Immature natural killer cell (primary cell): ENCODE data around the gene LRRC45. TPM values are rescaled to one million over a fixed set of nuclear protein-coding genes. Genes with fewer than 3 reads are reported as not detected.

Experiments
- DNase-seq, 3 donors: peaks; one replicate each; pipeline ENCODE4 v3.0.0; 2022; ENCODE audit warnings: mixed read lengths in 1 of 3
- H3K27ac Mint-ChIP-seq, 6 donors: one replicate each; pipeline ENCODE4 v1.8.0; 2020; ENCODE audit warnings: mixed read lengths in 6 of 6, mild to moderate bottlenecking in 5 of 6, inconsistent platforms in 4 of 6, moderate library complexity in 3 of 6
- H3K27me3 Mint-ChIP-seq, 3 donors: one replicate each; pipeline ENCODE4 v1.8.0; 2020 to 2021; ENCODE audit warnings: low read depth in 3 of 3, mild to moderate bottlenecking in 3 of 3, mixed read lengths in 3 of 3, moderate library complexity in 3 of 3, inconsistent platforms in 1 of 3
- H3K36me3 Mint-ChIP-seq, 3 donors: one replicate each; pipeline ENCODE4 v1.8.0; 2020; ENCODE audit warnings: mixed read lengths in 3 of 3, inconsistent platforms in 2 of 3, mild to moderate bottlenecking in 2 of 3
- H3K4me1 Mint-ChIP-seq, 2 donors: one replicate each; pipeline ENCODE4 v1.8.0; 2020; ENCODE audit warnings: inconsistent platforms in 2 of 2, mild to moderate bottlenecking in 2 of 2, mixed read lengths in 2 of 2, moderate library complexity in 1 of 2
- H3K4me3 Mint-ChIP-seq, 5 donors: one replicate each; pipeline ENCODE4 v1.8.0; 2020; ENCODE audit warnings: mild to moderate bottlenecking in 5 of 5, mixed read lengths in 5 of 5, inconsistent platforms in 3 of 5, moderate library complexity in 3 of 5
- H3K9me3 Mint-ChIP-seq, 6 donors: one replicate each; pipeline ENCODE4 v1.8.0; 2020; ENCODE audit warnings: mild to moderate bottlenecking in 6 of 6, mixed read lengths in 6 of 6, inconsistent platforms in 4 of 6, moderate library complexity in 3 of 6
- polyA plus RNA-seq, 3 donors: library from polyadenylated mRNA; unstranded; fragments of 300-500 nt; fragmentation: Illumina TruSeq; gene quantifications; one replicate each; pipeline ENCODE4 v1.2.3, GENCODE V29; 2021

Gene LRRC45
- polyA plus RNA-seq, 3 donors from 2014 or later, result 4.7 to 9.9 (median 5.2) TPM

DNA sequence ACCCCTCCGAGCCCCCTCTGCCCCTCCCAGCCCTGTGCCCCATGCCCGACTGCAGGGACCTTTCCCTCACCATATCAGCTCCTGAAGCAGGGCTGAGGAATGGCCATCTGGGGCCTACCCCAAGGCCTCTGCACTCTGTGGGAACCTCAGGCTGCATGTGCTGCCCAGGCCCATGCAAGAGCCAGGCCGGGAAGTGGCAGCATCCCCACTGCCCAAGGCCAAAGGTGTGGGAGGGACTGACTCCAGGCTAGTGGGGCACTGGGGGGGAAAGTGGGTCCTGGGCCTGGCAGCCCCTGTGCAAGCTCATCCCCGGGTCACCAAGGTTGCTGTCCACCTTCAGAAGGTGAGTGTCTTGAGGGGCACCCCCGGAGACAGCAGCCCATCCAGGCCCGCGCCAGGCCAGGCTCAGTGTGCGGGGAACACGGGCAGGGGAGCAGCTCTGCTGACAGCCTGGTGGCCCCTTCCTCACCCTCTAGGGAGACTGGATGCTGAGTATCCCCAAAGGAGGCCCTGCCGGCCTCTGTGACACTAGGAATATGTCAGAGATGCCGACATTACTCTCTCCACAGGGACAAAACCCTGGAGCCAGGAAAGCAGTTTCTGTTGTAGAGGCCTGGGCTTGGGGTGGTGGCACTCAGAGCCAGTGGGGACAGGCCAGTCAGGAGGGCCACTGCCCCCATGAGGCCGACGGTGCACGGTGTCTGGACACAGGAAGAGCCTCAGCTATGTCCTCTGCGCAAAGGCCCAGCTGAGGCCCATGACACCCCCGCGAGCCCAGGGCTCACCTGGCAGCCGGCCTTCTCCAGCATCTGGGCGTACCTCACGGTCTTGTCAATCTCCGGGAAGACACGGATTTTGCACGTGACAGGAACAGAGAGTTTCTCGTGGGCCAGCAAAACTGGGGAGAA lies 39.2 kb downstream of the LRRC45 start:
- Mint-ChIP-seq H3K27ac (no peak overlapping the region), H3K36me3 (no peaks in the 10 kb centered on the region), H3K9me3 (no peaks in the 10 kb centered on the region), H3K27me3 (peaks cover 4 to 10% (median 5%) of the 10 kb centered on the region in 3 donors), H3K4me1 (peaks cover 6 to 18% of the 10 kb centered on the region in 2 donors), H3K4me3 (no peak overlapping the region)
- no peak for DNase-seq

DNA sequence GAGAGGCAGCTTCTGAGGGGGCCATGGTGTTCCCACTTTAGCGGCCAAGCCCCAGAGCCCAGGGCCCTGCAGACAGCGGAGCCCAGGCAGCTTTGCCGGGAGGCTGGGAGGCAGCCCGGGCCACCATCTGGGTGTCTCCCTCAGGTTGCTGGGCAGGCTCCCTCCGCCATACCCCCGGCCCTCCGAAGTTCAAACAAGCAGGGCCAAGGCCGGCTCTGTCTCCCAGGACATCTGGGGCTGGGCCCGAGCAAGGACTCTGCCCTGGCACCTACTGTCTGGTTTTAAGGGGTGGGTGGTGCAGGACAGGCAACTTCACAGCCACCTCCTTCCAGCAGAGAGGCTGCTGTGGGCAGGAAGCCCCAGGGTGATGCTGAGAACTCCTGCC lies 39.9 kb downstream of the LRRC45 start:
- Mint-ChIP-seq H3K27me3 (peaks cover 4 to 10% (median 5%) of the 10 kb centered on the region in 3 donors), H3K4me3 (no peak overlapping the region), H3K27ac (no peak overlapping the region)

DNA sequence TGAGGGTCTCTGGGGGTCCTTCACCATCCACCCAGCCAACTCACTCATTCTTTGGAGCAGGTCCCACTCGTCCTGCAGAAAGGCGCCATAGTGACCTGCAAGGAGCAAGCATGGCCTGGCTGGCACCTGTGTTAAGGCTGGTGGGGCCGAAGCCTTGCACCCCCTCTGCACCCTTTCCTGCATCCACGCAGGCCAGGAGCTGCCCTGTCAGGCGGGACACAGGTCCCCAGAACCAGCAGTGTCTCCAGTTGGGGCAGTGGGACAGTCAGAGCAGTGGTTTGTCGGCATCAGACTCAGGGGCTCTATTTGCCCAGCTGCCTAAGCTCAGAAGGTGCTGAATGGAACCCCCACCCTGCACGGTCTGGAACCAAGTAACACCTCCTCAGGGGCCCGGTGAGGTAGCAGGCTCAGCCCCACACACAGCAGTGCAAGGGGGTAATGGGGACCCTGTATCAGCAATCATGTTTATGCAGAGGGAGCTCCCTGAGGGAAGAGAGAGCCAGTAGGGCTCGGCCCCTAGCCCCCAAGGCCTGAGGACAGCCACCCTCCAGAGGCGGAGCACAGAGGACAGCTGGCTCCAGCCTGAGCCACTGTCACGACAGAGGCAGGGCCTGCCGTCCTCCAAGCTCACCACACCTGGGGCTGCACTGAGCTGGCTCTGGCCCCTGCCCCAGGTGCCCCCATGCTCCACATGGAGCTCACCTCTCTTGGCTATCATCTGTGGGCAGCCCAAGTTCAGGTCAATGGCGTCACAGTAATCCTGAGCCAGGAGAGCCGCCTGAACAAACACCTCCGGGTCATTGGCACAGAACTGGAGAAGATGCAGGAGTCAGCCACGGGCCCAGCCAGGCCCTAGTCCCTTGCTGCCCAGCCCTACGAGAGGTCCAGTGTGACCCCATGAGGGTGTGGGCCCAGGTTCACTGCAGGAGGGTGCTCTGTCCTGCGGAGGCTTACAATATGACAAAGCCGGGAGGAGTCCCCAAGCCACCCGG lies 40.6 kb downstream of the LRRC45 start:
- peaks cover 6 to 19% of the 10 kb centered on the region in 2 donors for H3K4me1 Mint-ChIP-seq
- DNase-seq, result no peak
- no peaks in the 10 kb centered on the region for H3K9me3 Mint-ChIP-seq
- H3K36me3 Mint-ChIP-seq, result no peaks in the 10 kb centered on the region
- peaks cover 4 to 10% (median 5%) of the 10 kb centered on the region in 3 donors for H3K27me3 Mint-ChIP-seq
- H3K27ac Mint-ChIP-seq, result peak overlapping the region in 4 of 6 donors; percentile 34 to 83 (median 49)
- peak overlapping the region; percentile 59 to 74 (median 69) for H3K4me3 Mint-ChIP-seq

More for the DNA sequence above, 39.9 kb downstream of the LRRC45 start:
- H3K9me3 Mint-ChIP-seq, result no peaks in the 10 kb centered on the region
- no peaks in the 10 kb centered on the region for H3K36me3 Mint-ChIP-seq
- H3K4me1 Mint-ChIP-seq, result peaks cover 6 to 19% of the 10 kb centered on the region in 2 donors
- DNase-seq, result no peak

DNA sequence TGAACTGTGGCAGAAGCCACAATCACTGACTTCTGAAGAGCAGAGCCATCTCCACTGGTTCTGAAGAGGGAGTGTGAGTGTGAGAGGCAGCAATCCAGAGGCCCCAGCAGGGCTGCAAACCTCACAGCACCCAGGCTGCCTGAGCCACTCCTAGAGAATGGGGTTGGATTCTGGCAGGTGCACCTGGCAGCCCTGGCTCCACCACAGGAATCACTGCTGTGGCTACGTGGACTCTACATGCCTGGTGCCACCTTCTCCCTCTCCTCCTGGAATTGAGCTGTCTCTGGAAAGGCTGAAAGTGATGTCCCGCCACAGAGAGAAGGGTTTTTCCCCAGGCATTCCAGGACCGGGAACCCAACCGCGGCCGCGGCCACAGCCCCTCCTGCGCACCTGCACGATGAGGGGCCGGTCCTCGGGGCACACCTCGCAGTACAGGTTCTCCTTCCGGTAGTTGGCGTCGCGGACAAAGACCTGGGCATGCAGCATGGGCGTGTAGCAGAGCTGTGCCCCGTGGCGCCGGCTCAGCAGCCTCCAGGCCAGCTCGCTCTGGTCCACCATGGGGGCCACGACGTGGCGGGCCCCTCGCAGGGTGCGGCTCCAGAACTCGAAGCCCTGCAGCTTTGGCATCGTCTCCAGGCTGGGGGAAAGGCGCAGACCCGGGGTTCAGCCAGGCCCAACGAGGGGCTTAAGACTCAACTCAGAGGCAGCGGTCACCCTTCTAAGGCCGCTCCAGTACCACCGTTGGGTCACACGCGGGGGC lies 41.5 kb downstream of the LRRC45 start:
- Mint-ChIP-seq H3K27ac (peak overlapping the region in 5 of 6 donors; percentile 28 to 83 (median 53)), H3K9me3 (no peaks in the 10 kb centered on the region), H3K36me3 (no peaks in the 10 kb centered on the region)

DNA sequence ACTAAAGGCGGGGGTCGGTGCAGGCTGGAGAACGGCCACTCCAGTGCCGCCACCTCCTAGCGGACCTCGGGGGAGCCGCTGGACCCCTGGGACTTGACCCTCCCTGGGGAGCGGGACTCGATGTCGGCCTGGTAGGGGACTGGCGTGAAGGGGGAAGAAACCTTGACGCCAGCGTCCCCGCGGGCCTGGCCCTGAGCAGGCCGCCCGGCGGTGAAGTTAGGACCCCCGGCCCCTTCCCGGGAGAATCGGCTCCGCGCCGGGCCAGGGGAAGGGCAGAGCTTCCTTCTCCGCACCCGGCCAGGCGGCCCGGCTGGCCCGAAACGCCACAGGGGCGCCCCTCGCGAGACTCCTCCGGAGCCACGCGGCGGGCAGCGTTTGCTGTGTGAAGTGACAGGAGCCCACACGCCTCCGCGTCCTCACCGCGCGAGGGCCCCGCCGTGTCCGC lies 42.1 kb downstream of the LRRC45 start:
- Mint-ChIP-seq H3K36me3 (no peaks in the 10 kb centered on the region), H3K27ac (peak overlapping the region in 2 of 6 donors; percentile 36 to 64), H3K4me3 (peak overlapping the region; percentile 43 to 74 (median 59)), H3K9me3 (no peaks in the 10 kb centered on the region), H3K4me1 (peaks cover 6 to 19% of the 10 kb centered on the region in 2 donors), H3K27me3 (peaks cover 4 to 10% (median 5%) of the 10 kb centered on the region in 3 donors)
- no peak for DNase-seq

More for the DNA sequence above, 41.5 kb downstream of the LRRC45 start:
- no peak for DNase-seq
- peak overlapping the region; percentile 59 to 74 (median 69) for H3K4me3 Mint-ChIP-seq
- peaks cover 6 to 19% of the 10 kb centered on the region in 2 donors for H3K4me1 Mint-ChIP-seq
- H3K27me3 Mint-ChIP-seq, result peaks cover 4 to 10% (median 5%) of the 10 kb centered on the region in 3 donors

DNA sequence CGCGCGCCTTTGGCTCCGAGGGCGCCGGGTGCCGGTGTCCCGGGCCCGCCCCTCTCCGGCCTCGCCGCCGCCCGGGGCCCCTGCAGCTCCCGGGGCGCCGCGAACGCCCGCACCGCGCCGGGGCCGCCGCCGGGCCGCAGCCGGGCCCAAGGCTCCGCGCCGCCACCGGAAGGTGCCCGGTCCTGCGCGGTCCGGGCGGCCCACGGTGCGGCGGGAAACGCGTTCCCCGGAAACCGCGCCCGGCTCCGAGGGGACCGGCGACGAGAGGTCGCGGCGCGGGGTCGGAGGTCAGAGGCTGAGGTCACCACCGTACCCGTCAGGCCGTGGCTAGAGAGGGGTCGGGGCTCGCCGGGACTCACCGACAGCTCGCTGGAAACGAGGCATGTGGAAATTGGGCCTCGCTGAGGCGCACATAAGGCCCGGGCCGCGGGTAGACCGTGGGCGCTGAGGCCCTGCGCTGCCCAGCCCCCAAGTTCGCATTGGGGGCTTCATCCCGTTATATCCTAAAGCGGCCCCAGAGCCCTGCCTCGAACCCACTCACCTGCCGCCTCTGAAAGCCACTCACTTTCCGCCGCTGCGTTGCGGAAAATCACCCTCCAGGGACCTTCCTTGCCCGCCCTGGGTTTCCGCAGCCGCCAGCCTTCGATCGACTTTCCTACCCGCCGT lies 42.7 kb downstream of the LRRC45 start, which contains the start of gene DUS1L:
Gene DUS1L, minus strand, starts transcription at position 167 of the 666 bp plus-strand sequence. CDS start 745 bp downstream, outside the sequence.
- H3K36me3 Mint-ChIP-seq, result no peaks in the 10 kb centered on the region
- H3K9me3 Mint-ChIP-seq, result no peaks in the 10 kb centered on the region
- H3K27ac Mint-ChIP-seq, result peak within 1 kb of the TSS; percentile 80 to 88 (median 83)
- peak within 1 kb of the TSS; percentile 75 to 89 (median 80) for H3K4me3 Mint-ChIP-seq
- peak; percentile 69 to 75 (median 73) for DNase-seq
- peaks cover 6 to 19% of the 10 kb centered on the region in 2 donors for H3K4me1 Mint-ChIP-seq
- peaks cover 4 to 10% (median 5%) of the 10 kb centered on the region in 3 donors for H3K27me3 Mint-ChIP-seq

DNA sequence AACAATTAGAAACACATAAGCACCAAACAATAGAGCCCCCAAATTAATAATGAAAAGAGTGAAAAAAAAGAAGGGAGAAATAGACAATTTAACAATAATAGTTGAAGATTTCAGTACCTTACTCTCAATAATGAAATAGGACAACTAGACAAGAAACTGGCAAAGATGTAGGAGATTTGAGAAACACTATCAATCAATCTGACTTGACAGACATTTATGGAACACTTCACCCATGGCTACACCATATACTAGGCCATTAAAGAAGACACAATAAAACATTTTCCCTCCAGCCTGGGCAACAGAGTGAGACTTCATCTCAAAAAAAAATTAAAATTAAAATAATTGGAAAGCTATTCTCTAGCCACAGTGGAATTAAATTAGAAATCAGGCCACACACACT lies 47.5 kb downstream of the LRRC45 start:
- Mint-ChIP-seq H3K36me3 (no peaks in the 10 kb centered on the region), H3K4me3 (no peak overlapping the region), H3K27me3 (peaks cover 4 to 9% (median 5%) of the 10 kb centered on the region in 3 donors), H3K9me3 (no peaks in the 10 kb centered on the region), H3K27ac (no peak overlapping the region), H3K4me1 (peaks cover 6 to 12% of the 10 kb centered on the region in 2 donors)
- DNase-seq, result no peak

DNA sequence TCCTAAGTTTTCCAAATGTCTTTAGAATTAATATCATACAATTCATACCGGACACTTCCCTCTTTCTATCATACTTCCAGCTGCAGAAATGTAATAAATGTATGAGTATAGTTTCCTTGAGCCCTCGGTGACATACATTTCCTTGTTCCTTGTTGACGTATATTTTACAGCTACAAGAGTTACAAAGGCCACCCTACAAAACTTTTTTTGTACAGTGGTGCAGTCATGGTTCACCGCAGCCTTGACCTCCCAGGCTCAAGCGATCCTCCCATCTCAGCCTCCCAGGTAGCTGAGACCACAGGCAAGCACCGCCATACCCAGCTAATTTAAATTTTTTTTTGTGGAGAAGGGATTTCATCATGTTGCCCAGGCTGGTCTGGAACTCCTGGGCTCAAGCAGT lies 49.7 kb downstream of the LRRC45 start:
- Mint-ChIP-seq H3K4me3 (no peak overlapping the region), H3K27ac (no peak overlapping the region), H3K9me3 (no peaks in the 10 kb centered on the region), H3K27me3 (peaks cover 0 to 2% (median 2%) of the 10 kb centered on the region in 3 donors), H3K4me1 (no peaks in the 10 kb centered on the region), H3K36me3 (no peaks in the 10 kb centered on the region)
- no peak for DNase-seq

DNA sequence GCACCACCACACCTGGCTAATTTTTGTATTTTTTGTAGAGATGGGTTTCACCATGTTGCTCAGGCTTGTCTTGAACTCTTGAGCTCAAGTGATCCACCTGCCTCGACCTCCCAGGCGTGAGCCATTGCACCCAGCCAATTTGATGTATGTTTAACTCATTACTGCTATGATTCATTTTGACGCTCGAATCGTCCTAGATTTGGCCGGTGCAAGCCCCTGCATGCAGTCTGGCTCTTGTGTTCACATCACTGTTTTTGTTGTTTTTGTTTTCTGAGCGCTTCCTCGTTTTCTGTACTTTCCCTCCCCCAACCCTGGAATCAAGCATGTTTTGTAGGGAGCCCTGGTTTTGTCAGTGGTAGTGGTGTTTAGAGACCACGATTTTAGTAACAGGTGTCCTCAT lies 50.3 kb downstream of the LRRC45 start:
- H3K9me3 Mint-ChIP-seq, result no peaks in the 10 kb centered on the region
- DNase-seq, result no peak
- peaks cover 0 to 2% (median 2%) of the 10 kb centered on the region in 3 donors for H3K27me3 Mint-ChIP-seq
- peaks cover 0 to 4% (median 3%) of the 10 kb centered on the region in 3 donors for H3K36me3 Mint-ChIP-seq
- H3K4me1 Mint-ChIP-seq, result no peaks in the 10 kb centered on the region
- H3K4me3 Mint-ChIP-seq, result no peak overlapping the region
- no peak overlapping the region for H3K27ac Mint-ChIP-seq

DNA sequence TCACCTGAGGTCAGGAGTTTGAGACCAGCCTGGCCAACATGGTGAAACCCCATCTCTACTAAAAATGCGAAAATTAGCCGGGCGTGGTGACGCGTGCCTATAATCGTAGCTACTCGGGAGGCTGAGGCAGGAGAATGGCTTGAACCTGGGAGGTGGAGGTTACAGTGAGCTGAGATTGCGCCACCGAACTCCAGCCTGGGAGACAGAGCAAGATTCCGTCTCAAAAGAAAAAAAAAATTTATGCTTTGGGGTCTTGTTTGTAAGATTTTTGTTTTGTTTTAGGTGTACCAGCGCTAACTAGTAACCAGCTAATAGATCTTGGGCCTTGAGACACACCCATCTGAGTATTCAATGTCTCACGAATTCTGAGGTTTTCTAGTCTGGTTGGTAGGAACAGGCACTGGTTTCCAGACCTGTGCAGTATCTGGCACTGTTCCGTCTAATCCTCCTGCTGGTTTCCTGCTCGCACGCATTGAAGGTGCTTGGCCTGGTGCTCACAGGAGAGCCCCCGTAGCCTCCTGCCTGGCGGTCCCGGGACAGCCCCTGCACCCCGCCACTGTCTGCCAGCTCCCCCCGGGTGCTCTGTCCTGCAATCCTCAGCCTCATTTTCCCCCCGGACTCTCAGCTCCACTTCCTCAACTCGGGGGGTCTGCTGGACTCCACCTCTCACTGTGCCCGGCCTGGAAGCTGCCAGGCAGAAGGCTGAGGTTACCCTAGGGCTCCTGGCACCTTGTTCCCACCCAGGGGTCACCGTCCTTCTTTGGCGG lies 53.1 kb downstream of the LRRC45 start:
- Mint-ChIP-seq H3K27ac (no peak overlapping the region), H3K4me1 (no peaks in the 10 kb centered on the region), H3K9me3 (no peaks in the 10 kb centered on the region), H3K4me3 (no peak overlapping the region), H3K27me3 (peaks cover 0 to 2% (median 2%) of the 10 kb centered on the region in 3 donors), H3K36me3 (peaks cover 0 to 4% (median 3%) of the 10 kb centered on the region in 3 donors)
- no peak for DNase-seq

DNA sequence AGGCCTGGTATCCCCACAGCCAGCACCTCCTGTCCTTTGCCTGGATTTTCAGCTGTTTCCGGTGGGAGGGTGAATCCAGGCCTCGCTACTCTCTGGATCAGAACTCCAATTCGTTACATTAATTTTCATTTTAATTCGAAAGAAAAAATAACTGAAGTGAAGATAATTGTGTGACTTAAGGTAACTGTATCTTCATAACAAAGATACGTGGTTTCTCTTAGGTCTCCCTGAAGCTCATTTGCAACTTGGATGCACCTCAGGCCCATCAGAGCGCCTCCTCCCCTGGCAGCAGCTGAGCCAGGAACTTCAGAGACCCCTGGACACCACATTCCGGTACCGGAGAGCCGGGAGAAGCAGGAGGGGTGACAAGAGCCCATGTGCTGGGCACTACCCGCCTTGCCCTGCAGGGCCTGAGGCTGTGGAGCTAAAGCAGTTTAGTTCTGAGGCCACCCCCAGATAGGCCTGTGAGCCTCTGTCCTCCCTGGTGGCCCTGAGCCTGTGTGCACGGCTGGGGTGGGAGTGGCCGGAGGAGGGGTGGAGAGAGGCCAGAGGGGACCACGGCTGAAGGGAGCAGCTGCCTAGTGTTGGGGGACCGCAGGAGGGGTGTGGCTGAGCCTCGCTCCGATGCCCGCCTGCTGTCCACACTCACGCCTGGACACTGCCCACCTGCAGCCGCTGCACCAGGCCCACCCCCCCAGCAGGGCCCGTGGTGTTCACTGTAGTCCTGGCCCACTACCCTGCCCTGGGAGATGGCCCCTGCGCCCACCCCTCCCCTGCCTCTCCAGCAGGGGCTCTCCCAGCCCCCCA lies 53.9 kb downstream of the LRRC45 start:
- Mint-ChIP-seq H3K27ac (no peak overlapping the region), H3K27me3 (peaks cover 0 to 2% (median 2%) of the 10 kb centered on the region in 3 donors), H3K36me3 (peaks cover 0 to 4% (median 3%) of the 10 kb centered on the region in 3 donors), H3K4me1 (no peaks in the 10 kb centered on the region), H3K9me3 (no peaks in the 10 kb centered on the region), H3K4me3 (no peak overlapping the region)
- DNase-seq, result no peak
